HepG2 (cell line): ENCODE data around the gene PDHX. TPM values are rescaled to one million over a fixed set of nuclear protein-coding genes. Genes with fewer than 3 reads are reported as not detected.

Source experiments
- ATAC-seq: fragments of 200-7000 bp; cut with Tn5 transposase; 3 replicates; pipeline ENCODE4 v1.9.1; 2020; ENCODE audit warnings: mild to moderate bottlenecking, moderate library complexity
- BruUV-seq: library from RNA; stranded (reverse); fragments of 400-500 nt; replicated peaks from 2 replicates; lab custom pipeline; 2021; lab: Mats Ljungman, UMichigan
- CTCF ChIA-PET: fragments of 300-600 bp; formaldehyde crosslinking; extraction: SDS; loops from one replicate; lab custom pipeline; 2021; ENCODE audit warnings: low total read pairs, inconsistent platforms, low intra/inter-chr PET ratio; lab: Yijun Ruan, JAX
- POLR2A ChIA-PET: fragments of 350-600 bp; sonication (Branson Sonifier 250); formaldehyde crosslinking; loops from one replicate; lab custom pipeline; 2020; ENCODE audit warnings: antibody characterized with exemption, inconsistent platforms; lab: Yijun Ruan, JAX
- DNase-seq: peaks from one replicate; pipeline ENCODE4 v3.0.0-alpha.2; 2015; ENCODE audit warnings: low spot score
- FAIRE-seq: peaks from 3 replicates; lab custom pipeline; 2011; peaks lifted over from hg19 to GRCh38; lab: Jason Lieb, UNC
- H2AFZ ChIP-seq: one replicate; pipeline ENCODE4 v1.6.1; 2011; ENCODE audit warnings: low read length, inconsistent platforms
- H3K27ac ChIP-seq: fragments of 300-600 bp; 3 replicates; pipeline ENCODE4 v1.8.0; 2011; ENCODE audit warnings: mixed run types, mild to moderate bottlenecking, mixed read lengths, low read length, inconsistent platforms; ENCODE audit not compliant: insufficient read depth; ENCODE audit errors: extremely low read length
- H3K27me3 ChIP-seq, 2 experiments: fragments of 200-600 bp in 1 of 2; 2 replicates in 1 of 2; 3 replicates in 1 of 2; pipeline versions ENCODE4 v1.6.0 to v1.8.0; 2011; ENCODE audit warnings: low read length in 2 of 2, mild to moderate bottlenecking in 2 of 2, moderate library complexity in 2 of 2, inconsistent platforms in 1 of 2; ENCODE audit not compliant: insufficient read depth in 2 of 2, control insufficient read depth in 1 of 2
- H3K36me3 ChIP-seq, 2 experiments: fragments of 200-600 bp in 1 of 2; replicated peaks in 1 of 2; 2 replicates in 1 of 2; 3 replicates in 1 of 2; pipeline versions ENCODE4 v1.5.1 to v1.8.0; 2011; ENCODE audit warnings: low read length in 2 of 2, inconsistent platforms in 1 of 2; ENCODE audit not compliant: insufficient read depth in 2 of 2, control insufficient read depth in 1 of 2
- H3K4me1 ChIP-seq: 2 replicates; pipeline ENCODE4 v1.5.1; 2012; ENCODE audit warnings: low read length, inconsistent platforms; ENCODE audit not compliant: insufficient read depth
- H3K4me2 ChIP-seq: 2 replicates; pipeline ENCODE4 v1.6.0; 2011; ENCODE audit warnings: low read depth, low read length, inconsistent platforms
- H3K4me3 ChIP-seq, 3 experiments: fragments of 200-600 bp in 1 of 3; sonication (generic), shearing (Covaris generic) in 1 of 3; replicated peaks in 1 of 3; 2 replicates each; pipeline ENCODE4 v1.5.1; 2011 to 2016; ENCODE audit warnings: low read length in 3 of 3, inconsistent platforms in 2 of 3, low read depth in 2 of 3, mild to moderate bottlenecking in 2 of 3, control low read depth in 1 of 3, mixed read lengths in 1 of 3; ENCODE audit not compliant: insufficient read depth in 1 of 3
- H3K79me2 ChIP-seq: one replicate; pipeline ENCODE4 v1.6.1; 2011; ENCODE audit warnings: low read length, inconsistent platforms; ENCODE audit not compliant: insufficient read depth
- H3K9ac ChIP-seq: 2 replicates; pipeline ENCODE4 v1.6.0; 2011; ENCODE audit warnings: mild to moderate bottlenecking, low read depth, low read length, inconsistent platforms; ENCODE audit not compliant: insufficient read depth
- H3K9me3 ChIP-seq: 2 replicates; pipeline ENCODE4 v1.5.1; 2012; ENCODE audit warnings: mild to moderate bottlenecking, low read length
- H4K20me1 ChIP-seq: 2 replicates; pipeline ENCODE4 v1.6.0; 2011; ENCODE audit warnings: inconsistent platforms, mild to moderate bottlenecking, low read length, moderate library complexity; ENCODE audit not compliant: insufficient read depth
- FOXP1 ChIP-seq, 2 experiments: fragments of 450-650 bp in 1 of 2; IDR thresholded peaks; 2 replicates each; pipeline ENCODE4 v1.6.1; 2017 to 2018; ENCODE audit warnings: antibody characterized with exemption in 1 of 2
- GABPA ChIP-seq, 2 experiments: IDR thresholded peaks; 2 replicates each; pipeline ENCODE4 v1.6.1; 2011 to 2016; ENCODE audit warnings: low read depth in 2 of 2, low read length in 1 of 2, missing biosample characterization in 1 of 2, missing genetic modification characterization in 1 of 2
- LCORL ChIP-seq, 2 experiments: fragments of 450-650 bp in 1 of 2; sonication (generic) in 1 of 2; formaldehyde crosslinking in 1 of 2; IDR thresholded peaks; 2 replicates each; pipeline versions ENCODE4 v1.5.0 to v1.6.1; 2017 to 2020; ENCODE audit warnings: antibody characterized with exemption in 1 of 2, missing genetic modification reagents in 1 of 2
- POGZ ChIP-seq: sonication (generic); formaldehyde crosslinking; IDR thresholded peaks from 2 replicates; pipeline ENCODE4 v1.4.0; 2020; ENCODE audit warnings: mild to moderate bottlenecking, missing genetic modification reagents
- RAD51 ChIP-seq: fragments of 450-650 bp; IDR thresholded peaks from 2 replicates; pipeline ENCODE4 v1.6.1; 2016; ENCODE audit warnings: borderline replicate concordance
- RELA ChIP-seq: sonication (generic); formaldehyde crosslinking; IDR thresholded peaks from 2 replicates; pipeline ENCODE4 v1.4.0; 2020; ENCODE audit warnings: missing genetic modification reagents
- RFXAP ChIP-seq: sonication (generic); formaldehyde crosslinking; IDR thresholded peaks from 2 replicates; pipeline ENCODE4 v1.4.0; 2020; ENCODE audit warnings: missing genetic modification reagents, borderline replicate concordance
- SOX13 ChIP-seq, 3 experiments: fragments of 450-650 bp in 1 of 3; sonication (generic) in 1 of 3; formaldehyde crosslinking in 1 of 3; IDR thresholded peaks in 2 of 3; conservative IDR thresholded peaks in 1 of 3; 2 replicates each; pipeline versions ENCODE4 v1.5.0 to v1.6.1; 2016 to 2020; ENCODE audit warnings: antibody characterized with exemption in 1 of 3, mild to moderate bottlenecking in 1 of 3, missing compliant biosample characterization in 1 of 3, missing genetic modification reagents in 1 of 3, moderate library complexity in 1 of 3
- SOX5 ChIP-seq: IDR thresholded peaks from 2 replicates; pipeline ENCODE4 v1.6.1; 2016; ENCODE audit warnings: borderline replicate concordance
- TOE1 ChIP-seq: sonication (generic); formaldehyde crosslinking; IDR thresholded peaks from 2 replicates; pipeline ENCODE4 v1.4.0; 2020; ENCODE audit warnings: mild to moderate bottlenecking, missing genetic modification reagents
- XBP1 ChIP-seq: sonication (generic); formaldehyde crosslinking; IDR thresholded peaks from 2 replicates; pipeline ENCODE4 v1.5.0; 2020; ENCODE audit warnings: missing genetic modification reagents
- ZMYM4 ChIP-seq: sonication (generic); formaldehyde crosslinking; IDR thresholded peaks from 2 replicates; pipeline ENCODE4 v1.8.1; 2023; ENCODE audit warnings: mild to moderate bottlenecking, missing genetic modification reagents
- ZNF207 ChIP-seq: fragments of 450-650 bp; IDR thresholded peaks from 2 replicates; pipeline ENCODE4 v1.6.1; 2016; ENCODE audit warnings: antibody characterized with exemption, borderline replicate concordance
- ZNF274 ChIP-seq: sonication (generic); formaldehyde crosslinking; IDR thresholded peaks from 2 replicates; pipeline ENCODE4 v1.5.1; 2020; ENCODE audit warnings: mild to moderate bottlenecking, missing genetic modification reagents
- ZNF547 ChIP-seq: sonication (generic); formaldehyde crosslinking; IDR thresholded peaks from 2 replicates; pipeline ENCODE4 v1.5.1; 2020; ENCODE audit warnings: mild to moderate bottlenecking, missing genetic modification reagents
- ZNF644 ChIP-seq: IDR thresholded peaks from 2 replicates; pipeline ENCODE4 v1.6.1; 2016; ENCODE audit warnings: low read depth
- ZNF782 ChIP-seq: sonication (generic); formaldehyde crosslinking; IDR thresholded peaks from 2 replicates; pipeline ENCODE4 v1.4.0; 2020; ENCODE audit warnings: missing genetic modification reagents, mild to moderate bottlenecking, borderline replicate concordance
- WGBS: methylation state at CpG from one replicate; pipeline ENCODE4 v1.1.6; 2017; ENCODE audit warnings: low lambda C conversion rate; 5-methylcytosine and 5-hydroxymethylcytosine counted together
- in situ Hi-C: cut with HindIII; loops from 2 replicates; pipeline ENCODE4 v1.10.0; 2017; ENCODE audit warnings: low pct_unique_long_range_greater_than_20kb; ENCODE audit not compliant: extremely low pct_ligation_motif_present
- intact Hi-C: fragments of 100-400 bp; cut with micrococcal nuclease; formaldehyde crosslinking; loops from one replicate; pipeline ENCODE4 v1.10.0; 2022; ENCODE audit not compliant: unreplicated experiment
- polyA plus RNA-seq, 8 experiments: library from polyadenylated mRNA; depleted of rRNA in 3 of 8; stranded (reverse) in 7 of 8; unstranded in 1 of 8; fragments of >200 nt; fragmentation: Illumina TruSeq in 4 of 8; extraction: Trizol in 4 of 8; gene quantifications; 2 replicates each; pipeline versions ENCODE4 v1.2.1 to v1.2.3, GENCODE V29; 2011 to 2016; ENCODE audit warnings: low read depth in 4 of 8, missing spikeins in 1 of 8, mixed read lengths in 1 of 8; ENCODE audit not compliant: insufficient read depth in 1 of 8
- total RNA-seq, 5 experiments: library from RNA; depleted of rRNA; stranded (reverse); fragments of >200 nt; fragmentation: Illumina TruSeq; extraction: Trizol; gene quantifications; 2 replicates each; pipeline ENCODE4 v1.2.3, GENCODE V29; 2016; ENCODE audit warnings: low read depth in 1 of 5
- TF ChIP-seq, protein P1 (sequence below): IDR thresholded peaks from 2 replicates; pipeline ENCODE4 v1.6.1; 2016; ENCODE audit warnings: low read depth
- TF ChIP-seq, protein P2 (sequence below): sonication (generic); formaldehyde crosslinking; conservative IDR thresholded peaks from 2 replicates; pipeline ENCODE4 v1.8.0; 2022; ENCODE audit warnings: low read depth, missing genetic modification reagents
- TF ChIP-seq, protein P3 (sequence below): sonication (generic); formaldehyde crosslinking; IDR thresholded peaks from 2 replicates; pipeline ENCODE4 v1.4.0; 2020; ENCODE audit warnings: mild to moderate bottlenecking, missing genetic modification reagents

Gene PDHX
- total and polyA plus RNA-seq, 2 of the 13 experiments (the other 11 are each of a cell fraction or from before 2014, with no cell fraction given) = 41.0 to 73.8 TPM

DNA sequence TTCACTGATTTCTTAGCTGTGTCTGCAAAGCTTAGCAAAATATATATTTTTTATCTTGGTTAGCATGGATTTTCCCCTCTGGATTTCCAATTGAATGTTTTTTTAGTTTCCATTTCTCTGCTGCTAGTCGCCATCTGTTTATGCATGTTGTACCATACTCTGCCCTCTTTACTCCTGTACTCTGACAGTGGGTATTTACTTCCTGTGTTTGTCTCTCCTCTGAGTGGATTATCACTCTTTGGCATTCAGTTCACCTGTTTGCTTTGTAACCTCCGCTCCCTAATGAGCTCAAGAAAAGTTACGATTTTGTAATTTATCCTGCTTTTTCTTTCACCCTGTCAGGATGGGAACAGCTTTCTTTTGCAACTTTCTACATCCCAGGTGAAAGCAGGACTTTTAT, 59.1 kb downstream of the PDHX start:
- BruUV-seq = no TSS peak
- TF ChIP-seq ZNF782 (CRISPR knock-in tag) (no peak), RAD51 (no peak), LCORL (IDR thresholded peaks at IDR 0.05) (no peak), LCORL (CRISPR knock-in tag; IDR thresholded peaks at IDR 0.05) (no peak), SOX5 (CRISPR knock-in tag) (0 out of 2 replicates have a peak, but pooled peaks have one; percentile 10), FOXP1 (IDR thresholded peaks at IDR 0.05) (no peak), FOXP1 (CRISPR knock-in tag; IDR thresholded peaks at IDR 0.05) (peak; percentile 62), ZNF274 (CRISPR knock-in tag) (no peak), POGZ (peak; percentile 37; the same call in 1 of the 2 replicates), ZNF547 (CRISPR knock-in tag) (no peak), GABPA (IDR thresholded peaks at IDR 0.05; ENCODE audit: low read depth, low read length) (no peak), GABPA (CRISPR knock-in tag; IDR thresholded peaks at IDR 0.05; ENCODE audit: low read depth) (0 out of 2 replicates have a peak, but pooled peaks have one; percentile 18), XBP1 (no peak), RFXAP (CRISPR knock-in tag) (no peak), ZNF644 (CRISPR knock-in tag) (0 out of 2 replicates have a peak, but pooled peaks have one; percentile 13), TOE1 (CRISPR knock-in tag) (no peak), ZNF207 (no peak), ZMYM4 (CRISPR knock-in tag) (0 out of 2 replicates have a peak, but pooled peaks have one; percentile 32), RELA (CRISPR knock-in tag) (no peak), SOX13 (IDR thresholded peaks at IDR 0.05) (no peak), SOX13 (CRISPR knock-in tag; conservative IDR thresholded peaks at IDR 0.05 in 1 of 2, IDR thresholded peaks at IDR 0.05 in 1 of 2) (0 out of 4 replicates have a peak, but pooled peaks of 1 of the 2 experiments have one; percentile 14)
- TF ChIP-seq, protein P1, sequence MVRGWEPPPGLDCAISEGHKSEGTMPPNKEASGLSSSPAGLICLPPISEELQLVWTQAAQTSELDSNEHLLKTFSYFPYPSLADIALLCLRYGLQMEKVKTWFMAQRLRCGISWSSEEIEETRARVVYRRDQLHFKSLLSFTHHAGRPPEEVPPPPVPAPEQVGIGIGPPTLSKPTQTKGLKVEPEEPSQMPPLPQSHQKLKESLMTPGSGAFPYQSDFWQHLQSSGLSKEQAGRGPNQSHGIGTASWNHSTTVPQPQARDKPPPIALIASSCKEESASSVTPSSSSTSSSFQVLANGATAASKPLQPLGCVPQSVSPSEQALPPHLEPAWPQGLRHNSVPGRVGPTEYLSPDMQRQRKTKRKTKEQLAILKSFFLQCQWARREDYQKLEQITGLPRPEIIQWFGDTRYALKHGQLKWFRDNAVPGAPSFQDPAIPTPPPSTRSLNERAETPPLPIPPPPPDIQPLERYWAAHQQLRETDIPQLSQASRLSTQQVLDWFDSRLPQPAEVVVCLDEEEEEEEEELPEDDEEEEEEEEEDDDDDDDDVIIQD (CRISPR knock-in tag) = peak; percentile 93
- TF ChIP-seq, protein P2, sequence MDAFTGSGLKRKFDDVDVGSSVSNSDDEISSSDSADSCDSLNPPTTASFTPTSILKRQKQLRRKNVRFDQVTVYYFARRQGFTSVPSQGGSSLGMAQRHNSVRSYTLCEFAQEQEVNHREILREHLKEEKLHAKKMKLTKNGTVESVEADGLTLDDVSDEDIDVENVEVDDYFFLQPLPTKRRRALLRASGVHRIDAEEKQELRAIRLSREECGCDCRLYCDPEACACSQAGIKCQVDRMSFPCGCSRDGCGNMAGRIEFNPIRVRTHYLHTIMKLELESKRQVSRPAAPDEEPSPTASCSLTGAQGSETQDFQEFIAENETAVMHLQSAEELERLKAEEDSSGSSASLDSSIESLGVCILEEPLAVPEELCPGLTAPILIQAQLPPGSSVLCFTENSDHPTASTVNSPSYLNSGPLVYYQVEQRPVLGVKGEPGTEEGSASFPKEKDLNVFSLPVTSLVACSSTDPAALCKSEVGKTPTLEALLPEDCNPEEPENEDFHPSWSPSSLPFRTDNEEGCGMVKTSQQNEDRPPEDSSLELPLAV (CRISPR knock-in tag) = no peak
- TF ChIP-seq, protein P3, sequence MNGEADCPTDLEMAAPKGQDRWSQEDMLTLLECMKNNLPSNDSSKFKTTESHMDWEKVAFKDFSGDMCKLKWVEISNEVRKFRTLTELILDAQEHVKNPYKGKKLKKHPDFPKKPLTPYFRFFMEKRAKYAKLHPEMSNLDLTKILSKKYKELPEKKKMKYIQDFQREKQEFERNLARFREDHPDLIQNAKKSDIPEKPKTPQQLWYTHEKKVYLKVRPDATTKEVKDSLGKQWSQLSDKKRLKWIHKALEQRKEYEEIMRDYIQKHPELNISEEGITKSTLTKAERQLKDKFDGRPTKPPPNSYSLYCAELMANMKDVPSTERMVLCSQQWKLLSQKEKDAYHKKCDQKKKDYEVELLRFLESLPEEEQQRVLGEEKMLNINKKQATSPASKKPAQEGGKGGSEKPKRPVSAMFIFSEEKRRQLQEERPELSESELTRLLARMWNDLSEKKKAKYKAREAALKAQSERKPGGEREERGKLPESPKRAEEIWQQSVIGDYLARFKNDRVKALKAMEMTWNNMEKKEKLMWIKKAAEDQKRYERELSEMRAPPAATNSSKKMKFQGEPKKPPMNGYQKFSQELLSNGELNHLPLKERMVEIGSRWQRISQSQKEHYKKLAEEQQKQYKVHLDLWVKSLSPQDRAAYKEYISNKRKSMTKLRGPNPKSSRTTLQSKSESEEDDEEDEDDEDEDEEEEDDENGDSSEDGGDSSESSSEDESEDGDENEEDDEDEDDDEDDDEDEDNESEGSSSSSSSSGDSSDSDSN = no peak

More for the DNA sequence above, 59.1 kb downstream of the PDHX start:
- ChIA-PET CTCF (no interaction called here), POLR2A (no interaction called here)
- Histone ChIP-seq H3K36me3 (peaks cover 3 to 70% of the 10 kb centered on the region in 2 experiments; a peak in 4 of 5 replicates), H3K27ac (peak overlapping the region; percentile 2), H3K9me3 (no peaks in the 10 kb centered on the region), H3K4me1 (peaks cover 13% of the 10 kb centered on the region), H3K27me3 (no peaks in the 10 kb centered on the region), H4K20me1 (no peaks in the 10 kb centered on the region), H3K4me3 (no peak overlapping the region), H3K79me2 (no peaks in the 10 kb centered on the region), H3K9ac (no peak overlapping the region), H3K4me2 (no peak overlapping the region), H2AFZ (no peak overlapping the region)
- DNase-seq (peak; percentile 2), ATAC-seq (peak; percentile 70; the same call in 2 of the 3 replicates), FAIRE-seq (no peak)
- intact Hi-C loops = no loop called here
- 88% methylated on average over 3 of the region's 3 CpGs for WGBS
- in situ Hi-C loops = no loop called here
